Mononuclear cell (primary cell): ENCODE results near the gene ZNF407. TPM values are rescaled to one million over a fixed set of nuclear protein-coding genes. Genes with fewer than 3 reads are reported as not detected.

ENCODE experiments used
- H3K27me3 ChIP-seq: 2 replicates; pipeline ENCODE4 v1.6.0; 2011; ENCODE audit warnings: low read length, control low read depth; ENCODE audit not compliant: insufficient read depth
- H3K4me1 ChIP-seq: 2 replicates; pipeline ENCODE4 v1.5.1; 2011; ENCODE audit warnings: mild to moderate bottlenecking, low read length, control low read depth; ENCODE audit not compliant: insufficient read depth
- H3K4me3 ChIP-seq: 2 replicates; pipeline ENCODE4 v1.5.1; 2011; ENCODE audit warnings: mild to moderate bottlenecking, low read length, moderate library complexity
- H3K9me3 ChIP-seq: 2 replicates; pipeline ENCODE4 v1.5.1; 2011; ENCODE audit warnings: low read depth, mild to moderate bottlenecking, control low read depth, low read length
- total RNA-seq: library from RNA; depleted of rRNA; stranded (reverse); fragments of >200 nt; gene quantifications from one replicate; pipeline ENCODE4 v1.2.3, GENCODE V29; 2012

ZNF407 gene
- total RNA-seq, 1 donor, result 32.0 TPM

DNA sequence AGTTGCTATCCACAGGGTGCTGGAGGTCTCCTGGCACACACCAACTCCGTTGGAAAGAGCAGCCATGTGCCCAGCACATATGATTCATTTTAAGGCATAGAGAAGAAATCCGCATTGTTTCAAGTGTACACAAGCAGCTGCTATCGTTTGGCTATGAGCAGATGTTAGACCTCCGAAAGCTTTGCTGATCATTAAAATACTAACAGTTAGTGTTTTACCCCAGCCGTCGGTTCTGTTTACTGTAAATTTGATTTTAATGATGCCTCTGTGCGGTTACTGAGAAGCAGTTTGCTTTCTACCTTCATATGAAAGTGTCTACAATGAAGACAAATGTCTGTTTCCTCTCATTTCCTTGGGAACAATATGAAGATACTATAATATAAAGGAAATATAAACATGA is 456.4 kb downstream of the ZNF407 start:
- Histone ChIP-seq H3K4me3 (no peak overlapping the region), H3K27me3 (no peaks in the 10 kb centered on the region), H3K9me3 (no peaks in the 10 kb centered on the region), H3K4me1 (no peaks in the 10 kb centered on the region)

DNA sequence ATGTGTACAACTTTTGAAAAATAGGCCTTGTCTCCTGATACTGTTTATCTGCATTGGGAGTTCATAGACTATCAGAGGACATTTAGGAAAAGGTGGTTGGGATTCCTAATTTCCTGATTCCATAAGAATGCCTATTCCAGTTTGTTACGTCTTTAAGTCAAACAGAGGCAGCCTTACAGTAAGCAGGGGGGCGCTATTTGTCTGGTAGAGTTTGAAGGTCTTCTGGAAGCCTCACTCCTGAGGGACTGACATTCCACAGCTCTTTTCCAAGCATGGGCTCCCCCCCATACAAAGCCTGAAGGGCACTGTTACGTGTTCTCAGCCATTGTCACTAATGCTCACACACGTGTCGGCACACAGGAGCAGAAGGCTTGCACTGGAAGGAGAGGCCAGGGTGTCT is 456.9 kb downstream of the ZNF407 start:
- Histone ChIP-seq H3K9me3 (no peaks in the 10 kb centered on the region), H3K4me1 (no peaks in the 10 kb centered on the region), H3K4me3 (no peak overlapping the region), H3K27me3 (no peaks in the 10 kb centered on the region)

DNA sequence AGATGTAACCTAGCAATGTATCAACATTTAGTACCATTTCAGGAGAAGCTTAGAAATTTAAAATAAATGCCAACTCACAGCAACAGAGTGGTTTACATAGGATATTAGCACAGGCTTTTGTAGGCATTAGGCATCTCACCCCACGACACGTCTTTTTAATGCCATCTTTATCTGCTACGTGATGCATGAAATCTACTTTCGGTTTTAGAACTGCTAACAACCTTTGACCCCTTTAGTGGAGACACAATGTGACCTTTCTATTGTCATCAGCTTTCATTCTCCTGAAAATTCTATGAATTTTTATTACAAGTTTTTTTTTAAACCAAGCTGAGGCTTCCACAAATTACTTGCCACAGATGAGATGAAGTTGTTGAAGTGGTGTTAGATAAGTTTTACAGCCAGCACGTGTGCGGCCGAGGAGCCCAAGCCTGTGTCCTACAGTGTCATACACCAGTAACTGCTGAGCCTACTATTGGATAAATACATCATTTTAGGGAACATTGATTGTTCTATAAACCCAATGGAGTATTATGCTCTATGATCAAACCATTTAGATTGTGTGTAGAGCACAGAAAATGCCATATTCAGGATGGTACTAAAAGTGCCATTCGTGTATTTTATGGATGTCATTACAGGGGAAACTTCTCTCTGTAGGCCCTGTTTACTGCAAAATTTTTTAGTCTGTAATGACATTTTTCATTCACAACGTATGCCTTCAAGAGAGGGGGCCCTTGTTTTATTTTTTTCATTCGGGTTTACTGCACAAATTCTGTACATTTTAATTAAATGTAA is 459.7 kb downstream of the ZNF407 start:
- Histone ChIP-seq H3K4me3 (no peak overlapping the region), H3K27me3 (no peaks in the 10 kb centered on the region), H3K9me3 (no peaks in the 10 kb centered on the region), H3K4me1 (no peaks in the 10 kb centered on the region)

DNA sequence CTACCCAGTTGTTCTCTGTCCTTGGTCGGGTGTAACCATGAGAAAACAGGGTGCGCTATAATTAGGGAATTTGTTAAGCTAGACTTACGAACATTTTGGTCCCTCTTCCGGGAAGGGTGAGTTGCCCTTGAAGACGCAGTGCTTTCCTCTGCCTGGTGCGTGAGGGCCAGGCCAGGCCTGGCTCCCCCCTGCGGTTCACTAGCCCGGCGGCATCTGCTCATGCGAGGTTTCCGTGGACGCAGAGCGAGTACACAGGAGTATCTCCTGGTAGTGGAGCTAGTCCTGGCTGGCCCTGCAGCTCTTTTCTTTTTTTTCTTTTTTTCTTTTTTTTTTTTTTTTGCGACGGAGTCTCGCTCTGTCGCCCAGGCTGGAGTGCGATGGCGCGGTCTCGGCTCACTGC is 462.5 kb downstream of the ZNF407 start:
- no peak overlapping the region for H3K4me3 ChIP-seq

DNA sequence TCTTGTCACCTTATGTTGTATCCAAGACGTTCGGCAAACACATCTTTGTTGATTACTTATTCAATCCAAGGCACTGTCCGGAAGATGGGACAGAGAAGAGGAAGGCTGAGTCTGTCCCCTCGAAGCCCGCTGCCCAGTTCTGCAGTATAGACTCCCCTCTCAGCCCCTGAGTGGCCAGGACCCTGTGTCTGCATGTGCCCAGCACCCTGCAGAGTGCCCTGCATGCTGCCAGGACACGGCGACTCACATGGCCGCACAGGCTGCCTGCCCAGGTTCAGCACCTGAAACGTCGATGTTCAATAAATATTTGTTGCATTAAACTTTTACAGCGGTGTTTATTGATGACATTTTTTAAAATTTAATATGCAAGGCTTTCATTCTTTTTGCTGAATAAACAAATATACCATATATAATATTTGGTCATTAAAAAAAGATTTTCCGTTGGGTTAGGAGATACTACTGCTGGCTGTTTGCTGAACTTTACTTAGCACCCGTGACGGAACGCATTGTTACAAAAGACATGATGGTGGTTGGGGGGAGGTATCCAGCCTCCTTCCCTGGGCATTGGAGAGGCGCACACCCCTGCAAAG is 464.7 kb downstream of the ZNF407 start:
- no peaks in the 10 kb centered on the region for H3K27me3 ChIP-seq
- H3K9me3 ChIP-seq, result no peaks in the 10 kb centered on the region
- H3K4me3 ChIP-seq, result no peak overlapping the region

More for the DNA sequence above, 462.5 kb downstream of the ZNF407 start:
- H3K4me1 ChIP-seq, result no peaks in the 10 kb centered on the region
- no peaks in the 10 kb centered on the region for H3K9me3 ChIP-seq
- no peaks in the 10 kb centered on the region for H3K27me3 ChIP-seq

DNA sequence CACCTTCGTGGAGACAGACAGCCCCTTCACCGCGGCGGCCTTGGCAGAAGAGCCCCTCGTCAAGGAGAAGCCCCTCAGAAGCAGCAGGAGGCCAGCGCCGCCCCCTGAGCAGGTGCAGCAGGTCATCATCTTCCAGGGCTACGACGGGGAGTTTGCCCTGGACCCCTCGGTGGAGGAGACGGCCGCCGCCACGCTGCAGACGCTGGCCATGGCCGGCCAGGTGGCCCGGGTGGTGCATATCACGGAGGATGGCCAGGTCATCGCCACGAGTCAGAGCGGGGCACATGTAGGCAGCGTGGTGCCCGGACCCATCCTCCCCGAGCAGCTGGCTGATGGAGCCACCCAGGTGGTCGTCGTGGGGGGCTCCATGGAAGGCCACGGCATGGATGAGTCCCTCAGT is 465.5 kb downstream of the ZNF407 start:
- Histone ChIP-seq H3K27me3 (no peaks in the 10 kb centered on the region), H3K9me3 (no peaks in the 10 kb centered on the region), H3K4me3 (no peak overlapping the region), H3K4me1 (peaks cover 6% of the 10 kb centered on the region)

More for the DNA sequence above, 464.7 kb downstream of the ZNF407 start:
- H3K4me1 ChIP-seq, result peaks cover 5% of the 10 kb centered on the region

DNA sequence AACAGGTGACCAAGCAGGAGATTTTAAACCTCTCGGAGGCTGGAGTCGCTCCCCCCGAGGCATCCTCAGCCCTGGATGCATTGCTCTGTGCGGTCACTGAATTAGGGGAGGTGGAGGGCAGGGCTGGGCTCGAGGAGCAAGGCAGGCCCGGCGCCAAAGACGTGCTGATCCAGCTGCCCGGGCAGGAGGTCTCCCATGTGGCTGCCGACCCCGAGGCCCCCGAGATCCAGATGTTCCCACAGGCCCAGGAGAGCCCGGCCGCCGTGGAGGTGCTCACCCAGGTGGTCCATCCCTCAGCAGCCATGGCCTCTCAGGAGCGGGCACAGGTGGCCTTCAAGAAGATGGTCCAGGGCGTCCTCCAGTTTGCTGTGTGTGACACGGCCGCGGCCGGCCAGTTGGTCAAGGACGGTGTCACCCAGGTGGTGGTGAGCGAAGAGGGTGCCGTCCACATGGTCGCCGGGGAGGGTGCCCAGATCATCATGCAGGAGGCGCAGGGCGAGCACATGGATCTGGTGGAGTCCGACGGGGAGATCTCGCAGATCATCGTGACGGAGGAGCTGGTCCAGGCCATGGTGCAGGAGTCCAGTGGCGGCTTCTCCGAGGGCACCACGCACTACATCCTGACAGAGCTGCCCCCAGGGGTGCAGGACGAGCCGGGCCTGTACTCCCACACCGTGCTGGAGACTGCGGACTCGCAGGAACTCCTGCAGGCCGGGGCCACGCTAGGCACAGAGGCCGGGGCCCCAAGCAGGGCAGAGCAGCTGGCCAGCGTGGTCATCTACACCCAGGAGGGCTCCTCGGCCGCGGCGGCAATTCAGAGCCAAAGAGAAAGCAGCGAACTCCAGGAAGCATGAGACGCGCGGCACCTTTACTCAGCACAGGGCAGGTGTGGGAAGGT is 466.2 kb downstream of the ZNF407 start:
- no peaks in the 10 kb centered on the region for H3K9me3 ChIP-seq
- H3K4me1 ChIP-seq, result peaks cover 6% of the 10 kb centered on the region
- H3K4me3 ChIP-seq, result no peak overlapping the region
- no peaks in the 10 kb centered on the region for H3K27me3 ChIP-seq

DNA sequence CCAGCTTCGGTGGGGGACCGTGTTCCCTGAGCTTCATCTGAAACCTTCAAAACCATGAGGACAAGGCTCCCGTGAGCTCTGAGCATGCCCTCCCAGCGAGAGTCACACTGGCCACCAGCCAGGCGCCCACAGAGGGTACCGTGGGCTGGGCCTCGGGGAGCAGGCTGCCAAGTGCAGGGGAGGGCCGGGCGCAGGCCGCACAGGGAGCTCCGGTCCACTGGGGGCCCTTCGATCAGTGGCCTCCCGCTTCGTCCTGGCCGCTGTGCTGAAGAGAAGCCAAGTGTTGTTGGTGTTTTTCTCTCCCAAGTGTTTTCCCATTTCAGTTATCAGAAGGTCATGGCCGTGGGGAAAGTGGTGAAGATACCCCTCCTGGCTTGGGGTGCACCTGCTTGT is 466.8 kb downstream of the ZNF407 start:
- Histone ChIP-seq H3K9me3 (no peaks in the 10 kb centered on the region), H3K27me3 (no peaks in the 10 kb centered on the region), H3K4me1 (peaks cover 7% of the 10 kb centered on the region), H3K4me3 (no peak overlapping the region)

DNA sequence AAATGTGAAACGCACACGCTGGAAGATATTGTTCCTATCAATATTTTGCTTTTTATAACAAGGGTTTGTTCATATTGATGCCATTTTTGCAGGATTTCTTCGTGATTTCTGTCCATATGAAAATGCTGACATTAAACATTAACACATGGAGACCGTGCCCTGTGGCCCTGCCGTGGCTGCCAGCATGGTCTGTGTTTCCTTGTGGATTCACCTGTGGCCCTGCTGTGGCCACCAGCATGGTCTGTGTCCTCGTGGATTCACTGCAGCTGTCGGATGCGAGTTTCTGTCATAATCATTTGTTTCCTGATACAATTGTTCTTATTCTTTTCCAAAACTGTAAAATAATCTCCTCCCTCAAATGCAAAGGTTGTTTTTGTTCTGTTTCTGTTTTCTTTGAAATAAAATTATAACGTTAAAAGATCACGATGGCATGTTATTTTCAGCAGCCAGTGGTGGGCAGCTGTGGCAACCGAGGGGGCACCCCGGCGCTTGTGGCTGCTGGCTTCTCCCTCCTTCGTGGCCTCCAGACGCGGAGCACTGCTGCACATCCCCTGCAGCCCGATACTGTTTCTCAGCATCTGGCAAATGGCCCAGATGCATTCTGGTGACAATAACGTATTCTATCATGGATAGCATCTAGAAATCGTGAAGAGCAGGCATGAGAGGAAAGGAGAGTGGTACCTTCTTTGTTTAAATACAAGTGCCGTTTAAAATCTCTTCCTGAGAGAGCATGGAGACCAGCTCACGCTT is 467.8 kb downstream of the ZNF407 start:
- Histone ChIP-seq H3K27me3 (no peaks in the 10 kb centered on the region), H3K4me1 (peaks cover 16% of the 10 kb centered on the region), H3K4me3 (no peak overlapping the region), H3K9me3 (no peaks in the 10 kb centered on the region)

DNA sequence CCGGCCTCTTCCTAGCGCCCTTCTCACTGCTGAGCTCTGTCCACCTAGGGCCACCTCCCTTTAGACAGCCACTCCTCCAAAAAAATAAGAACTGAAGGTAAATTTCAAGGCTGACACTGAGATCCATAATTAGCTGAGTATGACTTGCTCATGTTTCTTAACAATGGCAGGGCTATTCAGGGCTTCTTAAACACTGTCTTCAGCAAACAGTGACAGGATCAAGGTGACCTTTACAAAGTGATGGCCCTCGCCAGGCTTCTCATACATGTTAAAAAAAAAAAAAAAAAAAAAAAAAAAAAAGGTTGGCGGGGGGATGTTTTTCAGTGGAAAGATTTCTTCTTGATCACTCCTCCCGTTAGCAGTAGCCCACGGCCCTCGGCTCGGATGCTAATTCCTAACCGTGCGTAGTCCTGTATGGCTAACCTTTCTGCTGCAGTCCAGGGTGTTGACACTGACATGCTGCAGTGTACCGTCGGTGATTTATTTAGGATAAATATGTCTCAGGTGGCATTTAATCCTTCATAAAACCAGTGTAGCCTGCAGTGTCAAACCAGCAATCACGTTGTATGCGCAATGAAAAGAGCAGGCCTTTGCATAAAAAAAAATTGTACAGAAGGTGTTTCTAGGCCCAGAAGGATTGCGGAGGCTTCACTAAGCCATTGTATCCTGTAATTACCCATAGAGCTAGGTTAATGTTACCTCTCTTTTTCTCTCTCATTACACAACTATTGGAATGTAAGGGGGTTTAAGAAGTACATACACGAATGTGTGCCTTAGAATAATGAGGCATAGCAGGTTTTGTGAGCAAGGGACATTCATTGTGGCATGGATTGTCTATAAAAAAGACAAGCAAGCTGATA is 468.6 kb downstream of the ZNF407 start:
- H3K4me1 ChIP-seq, result peaks cover 24% of the 10 kb centered on the region
- no peak overlapping the region for H3K4me3 ChIP-seq
- H3K9me3 ChIP-seq, result no peaks in the 10 kb centered on the region
- no peaks in the 10 kb centered on the region for H3K27me3 ChIP-seq

DNA sequence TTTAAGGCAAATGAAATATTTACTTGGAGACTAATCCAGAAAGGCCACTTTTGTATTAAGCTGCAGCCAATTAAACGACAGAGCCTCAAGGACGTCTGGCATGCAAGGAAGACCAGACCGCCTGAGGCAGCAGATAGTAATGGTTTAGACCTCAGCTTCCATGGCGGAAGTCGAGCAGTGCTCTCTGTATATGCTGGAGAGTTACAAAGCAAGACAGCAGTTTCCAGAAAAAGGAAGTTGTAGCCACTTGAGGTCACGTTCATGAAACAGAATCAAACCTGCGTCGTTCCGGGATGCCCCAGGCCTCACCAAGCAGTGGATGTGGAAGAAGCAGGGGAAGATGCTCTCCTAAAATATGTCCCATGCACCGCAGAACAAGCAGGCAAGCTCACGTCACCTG is 469.3 kb downstream of the ZNF407 start:
- H3K4me3 ChIP-seq, result no peak overlapping the region
- peaks cover 31% of the 10 kb centered on the region for H3K4me1 ChIP-seq
- H3K9me3 ChIP-seq, result no peaks in the 10 kb centered on the region
- H3K27me3 ChIP-seq, result no peaks in the 10 kb centered on the region

DNA sequence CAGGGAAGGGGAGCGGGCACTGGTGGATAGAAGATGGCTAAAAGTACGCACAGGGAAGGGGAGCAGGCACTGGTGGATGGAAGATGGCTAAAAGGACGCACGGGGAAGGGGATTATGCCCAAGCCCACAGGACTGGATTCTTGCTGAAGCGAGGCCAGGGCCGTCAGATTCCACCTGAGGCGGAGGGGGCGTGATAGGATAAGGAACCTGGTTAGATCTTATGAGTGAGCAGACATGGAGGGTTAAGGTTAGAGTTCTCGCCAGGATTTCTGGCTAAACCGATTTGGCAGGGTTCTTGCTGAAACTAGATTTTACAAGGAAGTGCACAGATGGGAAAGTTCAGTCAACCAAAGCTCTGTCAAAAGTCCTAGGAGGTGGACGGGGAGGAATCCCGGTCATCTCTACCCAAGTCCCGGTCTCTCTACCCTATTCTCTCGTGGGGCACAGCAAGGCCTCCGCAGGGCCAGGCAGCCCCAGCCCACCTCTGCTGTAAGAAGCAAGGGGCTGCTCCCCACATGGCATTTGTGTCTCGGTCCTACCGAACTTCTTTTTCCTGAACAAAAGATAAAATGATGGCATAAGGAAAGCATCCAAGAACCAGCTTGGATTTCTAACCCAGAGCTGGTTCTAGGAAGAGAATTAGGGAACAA is 470.5 kb downstream of the ZNF407 start:
- H3K27me3 ChIP-seq, result no peaks in the 10 kb centered on the region
- no peak overlapping the region for H3K4me3 ChIP-seq
- peaks cover 33% of the 10 kb centered on the region for H3K4me1 ChIP-seq
- H3K9me3 ChIP-seq, result no peaks in the 10 kb centered on the region

DNA sequence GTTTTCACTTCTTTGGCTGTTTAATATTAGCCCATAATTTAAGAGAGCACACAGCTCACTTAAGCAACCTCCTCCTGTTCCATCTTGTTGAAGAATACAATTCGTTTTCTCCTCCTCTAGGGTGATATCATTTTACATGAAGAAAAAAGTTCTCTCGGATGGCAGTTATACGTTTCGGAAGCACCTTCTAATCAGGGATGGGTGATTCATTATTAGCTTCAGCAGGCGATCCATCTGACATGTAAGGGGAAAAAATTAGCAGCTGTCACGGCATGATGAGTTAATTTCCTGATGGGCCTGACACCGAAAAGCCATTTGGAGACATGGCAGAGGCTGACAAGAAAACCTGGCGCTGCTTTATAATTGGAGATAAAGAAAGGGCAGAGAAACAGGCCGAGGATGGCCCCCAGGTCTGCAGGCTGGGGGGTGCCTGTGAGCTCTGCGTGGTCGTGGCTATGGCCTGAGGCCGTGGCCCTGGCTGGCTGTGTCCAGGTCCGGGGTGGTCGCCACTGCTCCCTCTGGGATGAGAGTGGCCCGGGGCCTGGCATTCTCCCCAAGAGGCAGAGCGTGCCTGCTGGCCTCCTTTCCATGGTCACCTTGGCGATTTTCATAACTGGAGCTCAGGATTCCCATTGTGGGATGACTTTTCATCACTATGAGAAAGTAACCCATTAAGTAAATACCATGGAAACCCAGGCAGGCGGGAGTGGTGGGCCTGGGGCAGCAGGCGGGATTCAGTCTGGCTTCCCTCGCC is 471.2 kb downstream of the ZNF407 start:
- Histone ChIP-seq H3K27me3 (no peaks in the 10 kb centered on the region), H3K9me3 (no peaks in the 10 kb centered on the region), H3K4me1 (peaks cover 33% of the 10 kb centered on the region), H3K4me3 (no peak overlapping the region)
